ENCODE data around the gene DUOX2. TPM values are rescaled to one million over a fixed set of nuclear protein-coding genes. Genes with fewer than 3 reads are reported as not detected.
"Not testable (repeated sequence)": the region's sequence is repeated elsewhere in the genome, so short reads cannot be mapped to it uniquely, and the experiment has no call there.

Gene DUOX2
- total RNA-seq, 1 experiment from 2014 or later, result 0.30 TPM

- Mint-ChIP-seq H3K9me3 (ENCODE audit: unreplicated experiment) (no peaks in the 10 kb centered on the region), H3K36me3 (ENCODE audit: insufficient read depth, unreplicated experiment) (no peaks in the 10 kb centered on the region), H3K4me3 (ENCODE audit: unreplicated experiment) (no peak overlapping the region), H3K27ac (ENCODE audit: low read depth, unreplicated experiment) (no peak overlapping the region), H3K4me1 (ENCODE audit: insufficient read depth, unreplicated experiment) (no peaks in the 10 kb centered on the region), H3K27me3 (ENCODE audit: insufficient read depth, unreplicated experiment) (peaks cover 13% of the 10 kb centered on the region)
- no peak for DNase-seq (ENCODE audit: unreplicated experiment)
- no TSS peak for BruUV-seq (replicated peaks)
- intact Hi-C loops (cut with micrococcal nuclease), result no loop called here
- TF ChIP-seq CTCF (IDR thresholded peaks at IDR 0.05; ENCODE audit: unreplicated experiment), result no peak
- ChIA-PET CTCF (interaction anchor here (0.6 to 1.7 kb wide), 2 partner anchors 34 to 46 kb away, joined by 3 to 5 read pairs; no protein-coding TSS in a partner anchor), POLR2A (interaction anchor here (0.9 kb wide), 1 partner anchor 503 kb away, joined by 3 read pairs; no protein-coding TSS in a partner anchor)
Observed at GRCh38 chr15:45084163-45084562, 29.8 kb downstream of the DUOX2 start.

GRCh38 chr15:45083223-45083622, 30.7 kb downstream of the DUOX2 start:
- DNase-seq (ENCODE audit: unreplicated experiment), result no peak
- no peak overlapping the region for H3K27ac Mint-ChIP-seq (ENCODE audit: low read depth, unreplicated experiment)
- CTCF ChIA-PET, result no interaction called here
- no peaks in the 10 kb centered on the region for H3K36me3 Mint-ChIP-seq (ENCODE audit: insufficient read depth, unreplicated experiment)
- H3K9me3 Mint-ChIP-seq (ENCODE audit: unreplicated experiment), result no peaks in the 10 kb centered on the region
- no peak for TF ChIP-seq CTCF (IDR thresholded peaks at IDR 0.05; ENCODE audit: unreplicated experiment)
- POLR2A ChIA-PET, result interaction anchor here (0.9 kb wide), 1 partner anchor 504 kb away, joined by 3 read pairs; no protein-coding TSS in a partner anchor
- H3K27me3 Mint-ChIP-seq (ENCODE audit: insufficient read depth, unreplicated experiment), result peaks cover 13% of the 10 kb centered on the region
- intact Hi-C loops (cut with micrococcal nuclease), result no loop called here
- H3K4me1 Mint-ChIP-seq (ENCODE audit: insufficient read depth, unreplicated experiment), result no peaks in the 10 kb centered on the region
- no TSS peak for BruUV-seq (replicated peaks)
- H3K4me3 Mint-ChIP-seq (ENCODE audit: unreplicated experiment), result no peak overlapping the region

GRCh38 chr15:45082412-45082811, 31.6 kb downstream of the DUOX2 start:
- BruUV-seq (replicated peaks); intact Hi-C loops (cut with micrococcal nuclease); H3K4me1 Mint-ChIP-seq (ENCODE audit: insufficient read depth, unreplicated experiment); H3K27ac Mint-ChIP-seq (ENCODE audit: low read depth, unreplicated experiment); H3K4me3 Mint-ChIP-seq (ENCODE audit: unreplicated experiment); H3K36me3 Mint-ChIP-seq (ENCODE audit: insufficient read depth, unreplicated experiment); H3K9me3 Mint-ChIP-seq (ENCODE audit: unreplicated experiment); DNase-seq (ENCODE audit: unreplicated experiment); POLR2A ChIA-PET: not testable (repeated sequence)
- CTCF ChIA-PET, result interaction anchor here (1.1 kb wide), 1 partner anchor 36 kb away, joined by 4 read pairs; no protein-coding TSS in a partner anchor
- peaks cover 13% of the 10 kb centered on the region for H3K27me3 Mint-ChIP-seq (ENCODE audit: insufficient read depth, unreplicated experiment)

- H3K9me3 Mint-ChIP-seq (ENCODE audit: unreplicated experiment); H3K4me3 Mint-ChIP-seq (ENCODE audit: unreplicated experiment); H3K36me3 Mint-ChIP-seq (ENCODE audit: insufficient read depth, unreplicated experiment); BruUV-seq (replicated peaks); intact Hi-C loops (cut with micrococcal nuclease); H3K4me1 Mint-ChIP-seq (ENCODE audit: insufficient read depth, unreplicated experiment); H3K27ac Mint-ChIP-seq (ENCODE audit: low read depth, unreplicated experiment); POLR2A ChIA-PET; DNase-seq (ENCODE audit: unreplicated experiment): not testable (repeated sequence)
- CTCF ChIA-PET, result interaction anchor here (0.6 to 0.8 kb wide), 2 partner anchors 16 to 319 kb away, joined by 3 read pairs; no protein-coding TSS in a partner anchor
- peaks cover 13% of the 10 kb centered on the region for H3K27me3 Mint-ChIP-seq (ENCODE audit: insufficient read depth, unreplicated experiment)
Observed at GRCh38 chr15:45080593-45080992, 33.4 kb downstream of the DUOX2 start.

GRCh38 chr15:45079628-45080246, 34.2 kb downstream of the DUOX2 start:
- H3K36me3 Mint-ChIP-seq (ENCODE audit: insufficient read depth, unreplicated experiment); BruUV-seq (replicated peaks); CTCF ChIA-PET; H3K27ac Mint-ChIP-seq (ENCODE audit: low read depth, unreplicated experiment); H3K4me1 Mint-ChIP-seq (ENCODE audit: insufficient read depth, unreplicated experiment); H3K4me3 Mint-ChIP-seq (ENCODE audit: unreplicated experiment); H3K9me3 Mint-ChIP-seq (ENCODE audit: unreplicated experiment); DNase-seq (ENCODE audit: unreplicated experiment); intact Hi-C loops (cut with micrococcal nuclease); POLR2A ChIA-PET: not testable (repeated sequence)
- H3K27me3 Mint-ChIP-seq (ENCODE audit: insufficient read depth, unreplicated experiment), result peaks cover 13% of the 10 kb centered on the region

- H3K4me1 Mint-ChIP-seq (ENCODE audit: insufficient read depth, unreplicated experiment); intact Hi-C loops (cut with micrococcal nuclease); POLR2A ChIA-PET: not testable (repeated sequence)
Observed at GRCh38 chr15:45079201-45079600, 34.8 kb downstream of the DUOX2 start.

GRCh38 chr15:45077391-45077790, 36.6 kb downstream of the DUOX2 start:
- DNase-seq (ENCODE audit: unreplicated experiment); H3K27me3 Mint-ChIP-seq (ENCODE audit: insufficient read depth, unreplicated experiment); H3K4me1 Mint-ChIP-seq (ENCODE audit: insufficient read depth, unreplicated experiment); H3K4me3 Mint-ChIP-seq (ENCODE audit: unreplicated experiment); H3K9me3 Mint-ChIP-seq (ENCODE audit: unreplicated experiment); H3K27ac Mint-ChIP-seq (ENCODE audit: low read depth, unreplicated experiment); BruUV-seq (replicated peaks); CTCF ChIA-PET; intact Hi-C loops (cut with micrococcal nuclease); POLR2A ChIA-PET; H3K36me3 Mint-ChIP-seq (ENCODE audit: insufficient read depth, unreplicated experiment): not testable (repeated sequence)

More at GRCh38 chr15:45079201-45079600, 34.8 kb downstream of the DUOX2 start:
- BruUV-seq (replicated peaks); DNase-seq (ENCODE audit: unreplicated experiment); H3K9me3 Mint-ChIP-seq (ENCODE audit: unreplicated experiment); CTCF ChIA-PET; H3K27ac Mint-ChIP-seq (ENCODE audit: low read depth, unreplicated experiment); H3K36me3 Mint-ChIP-seq (ENCODE audit: insufficient read depth, unreplicated experiment); H3K4me3 Mint-ChIP-seq (ENCODE audit: unreplicated experiment): not testable (repeated sequence)
- H3K27me3 Mint-ChIP-seq (ENCODE audit: insufficient read depth, unreplicated experiment), result peaks cover 13% of the 10 kb centered on the region
